Measurements from ENCODE around the gene CWC22.

Gene CWC22

DNA sequence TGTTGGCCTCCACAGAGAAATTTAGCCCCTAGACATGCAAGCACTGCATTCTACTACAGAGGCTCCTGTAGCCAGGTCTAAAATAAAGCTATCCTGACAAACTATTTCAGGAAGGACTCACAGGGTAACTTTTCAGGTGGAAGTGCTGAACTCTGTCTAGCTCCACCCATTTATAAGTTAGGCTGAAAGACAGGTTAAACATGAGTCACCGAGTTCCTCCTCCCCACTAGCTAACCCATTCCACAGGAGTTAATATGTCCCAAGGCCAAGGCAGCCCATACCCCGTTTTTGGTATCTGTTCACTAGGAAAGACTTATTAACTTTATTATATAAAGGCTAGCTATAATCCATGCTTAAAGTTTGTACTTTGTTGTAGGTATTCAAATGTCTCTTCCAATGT, 3.5 kb downstream of the CWC22 start:
- TF ChIP-seq, protein P1, sequence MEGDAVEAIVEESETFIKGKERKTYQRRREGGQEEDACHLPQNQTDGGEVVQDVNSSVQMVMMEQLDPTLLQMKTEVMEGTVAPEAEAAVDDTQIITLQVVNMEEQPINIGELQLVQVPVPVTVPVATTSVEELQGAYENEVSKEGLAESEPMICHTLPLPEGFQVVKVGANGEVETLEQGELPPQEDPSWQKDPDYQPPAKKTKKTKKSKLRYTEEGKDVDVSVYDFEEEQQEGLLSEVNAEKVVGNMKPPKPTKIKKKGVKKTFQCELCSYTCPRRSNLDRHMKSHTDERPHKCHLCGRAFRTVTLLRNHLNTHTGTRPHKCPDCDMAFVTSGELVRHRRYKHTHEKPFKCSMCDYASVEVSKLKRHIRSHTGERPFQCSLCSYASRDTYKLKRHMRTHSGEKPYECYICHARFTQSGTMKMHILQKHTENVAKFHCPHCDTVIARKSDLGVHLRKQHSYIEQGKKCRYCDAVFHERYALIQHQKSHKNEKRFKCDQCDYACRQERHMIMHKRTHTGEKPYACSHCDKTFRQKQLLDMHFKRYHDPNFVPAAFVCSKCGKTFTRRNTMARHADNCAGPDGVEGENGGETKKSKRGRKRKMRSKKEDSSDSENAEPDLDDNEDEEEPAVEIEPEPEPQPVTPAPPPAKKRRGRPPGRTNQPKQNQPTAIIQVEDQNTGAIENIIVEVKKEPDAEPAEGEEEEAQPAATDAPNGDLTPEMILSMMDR (IDR thresholded peaks at IDR 0.05; ENCODE audit: borderline replicate concordance, insufficient read depth, low read depth, low read length): no peak
- H3K4me3 ChIP-seq (ENCODE audit: low read depth, low read length): no peak overlapping the region

DNA sequence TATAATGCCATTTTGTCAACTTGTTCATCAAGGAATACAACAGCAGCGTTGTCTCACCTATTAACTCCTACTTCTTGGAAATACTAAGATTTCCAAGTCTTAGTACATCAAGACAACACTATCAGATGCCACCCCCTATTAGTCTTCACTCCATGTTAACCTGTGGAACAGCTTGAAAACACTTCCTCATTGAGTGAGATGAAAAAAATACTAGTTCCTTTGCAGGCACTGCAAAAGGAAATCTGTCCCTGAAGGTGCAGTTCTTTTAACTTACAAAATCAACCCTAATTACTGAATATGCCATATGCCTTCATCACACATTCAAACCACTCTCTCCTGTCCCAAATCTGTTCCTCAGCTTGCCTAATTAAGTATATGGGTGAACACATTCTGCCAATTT, 4.0 kb downstream of the CWC22 start:
- H3K4me3 ChIP-seq (ENCODE audit: low read depth, low read length): no peak overlapping the region
- TF ChIP-seq, protein P1 (IDR thresholded peaks at IDR 0.05; ENCODE audit: borderline replicate concordance, insufficient read depth, low read depth, low read length): no peak

DNA sequence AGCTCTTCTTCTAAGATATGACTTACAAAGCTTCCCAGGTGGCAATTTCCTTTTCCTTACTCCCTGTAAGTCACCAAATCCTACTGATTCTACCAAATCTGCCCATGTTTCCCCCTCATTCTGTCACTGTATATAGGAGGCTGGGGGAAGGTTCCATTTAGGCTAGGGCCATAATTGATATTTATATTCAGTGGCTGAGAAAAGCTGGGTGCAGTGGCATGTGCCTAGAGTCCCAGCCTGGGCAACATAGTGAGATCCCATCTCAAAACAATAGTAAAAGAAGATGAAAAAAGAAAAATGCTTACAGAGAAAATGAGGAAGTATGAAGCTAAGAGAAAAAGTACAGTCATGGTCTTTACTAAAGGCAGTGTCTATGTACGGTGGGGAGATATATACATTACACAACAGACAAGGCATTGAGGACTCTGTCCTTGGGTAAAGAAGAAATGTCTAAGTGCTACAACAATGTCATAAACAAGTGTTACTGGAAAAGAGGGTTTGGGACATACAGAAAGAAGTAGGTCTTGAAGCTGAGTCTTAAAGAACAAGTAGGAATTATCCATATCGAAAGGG, 4.8 kb downstream of the CWC22 start:
- H3K4me3 ChIP-seq (ENCODE audit: low read depth, low read length): no peak overlapping the region
- TF ChIP-seq, protein P1 (IDR thresholded peaks at IDR 0.05; ENCODE audit: borderline replicate concordance, insufficient read depth, low read depth, low read length): no peak

DNA sequence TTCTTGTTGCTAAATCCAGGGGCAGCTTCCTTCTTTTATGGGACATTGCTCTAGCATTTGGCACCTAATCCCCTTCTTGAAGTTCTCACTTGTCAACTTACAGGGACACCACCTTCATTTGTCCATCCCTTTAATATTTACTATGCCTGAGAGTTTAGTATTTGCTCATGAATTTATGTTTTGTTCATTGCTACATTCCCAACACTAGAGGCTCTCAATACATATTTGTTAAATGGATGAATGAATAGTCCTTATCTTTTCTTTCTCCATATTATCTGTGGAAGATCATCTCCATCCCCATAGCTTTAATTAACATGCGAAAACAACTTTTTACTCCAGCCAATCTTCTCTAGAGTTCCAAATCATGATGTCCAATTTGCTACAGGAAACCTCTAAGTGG, 5.4 kb downstream of the CWC22 start:
- TF ChIP-seq, protein P1 (IDR thresholded peaks at IDR 0.05; ENCODE audit: borderline replicate concordance, insufficient read depth, low read depth, low read length): no peak
- no peak overlapping the region for H3K4me3 ChIP-seq (ENCODE audit: low read depth, low read length)

DNA sequence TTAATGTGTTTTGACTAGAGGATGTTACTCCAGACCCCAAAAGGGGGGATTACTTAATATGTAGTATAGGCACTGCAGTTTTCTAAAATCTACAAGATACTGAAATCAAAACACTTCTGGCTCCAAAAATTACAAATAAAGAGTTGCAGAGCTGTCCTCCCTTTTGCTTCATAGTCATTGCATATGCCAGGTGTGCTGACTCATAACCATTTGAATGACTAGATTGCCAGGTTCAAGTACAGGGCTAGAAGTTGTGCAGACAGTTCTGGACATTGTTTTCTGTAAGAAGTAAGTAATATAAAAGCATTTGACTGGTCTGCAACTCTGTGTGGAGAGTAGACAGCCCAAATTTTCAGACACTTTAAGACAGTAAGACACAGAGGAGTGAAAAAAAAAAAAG, 6.7 kb downstream of the CWC22 start:
- TF ChIP-seq, protein P1 (IDR thresholded peaks at IDR 0.05; ENCODE audit: borderline replicate concordance, insufficient read depth, low read depth, low read length): no peak
- H3K4me3 ChIP-seq (ENCODE audit: low read depth, low read length): no peak overlapping the region

DNA sequence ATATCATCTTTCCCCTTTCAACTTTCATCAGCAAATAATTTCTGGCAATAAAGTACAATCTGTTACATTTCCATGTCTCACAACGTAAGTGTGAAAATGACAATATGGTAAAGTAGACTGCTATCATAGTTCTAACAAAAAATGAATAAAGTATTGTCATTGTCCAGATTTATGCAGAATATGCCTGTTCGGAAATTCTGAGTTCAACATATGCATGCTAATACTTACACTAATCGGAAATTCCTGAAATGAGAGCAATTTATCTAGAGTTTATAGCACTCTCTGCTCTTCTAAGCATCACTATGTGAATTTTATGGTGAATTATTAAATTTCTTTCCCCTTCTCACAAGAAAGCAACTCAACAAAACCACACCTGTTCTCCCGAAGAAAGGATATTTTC, 8.1 kb downstream of the CWC22 start:
- no peak overlapping the region for H3K4me3 ChIP-seq (ENCODE audit: low read depth, low read length)
- TF ChIP-seq, protein P1 (IDR thresholded peaks at IDR 0.05; ENCODE audit: borderline replicate concordance, insufficient read depth, low read depth, low read length): no peak

DNA sequence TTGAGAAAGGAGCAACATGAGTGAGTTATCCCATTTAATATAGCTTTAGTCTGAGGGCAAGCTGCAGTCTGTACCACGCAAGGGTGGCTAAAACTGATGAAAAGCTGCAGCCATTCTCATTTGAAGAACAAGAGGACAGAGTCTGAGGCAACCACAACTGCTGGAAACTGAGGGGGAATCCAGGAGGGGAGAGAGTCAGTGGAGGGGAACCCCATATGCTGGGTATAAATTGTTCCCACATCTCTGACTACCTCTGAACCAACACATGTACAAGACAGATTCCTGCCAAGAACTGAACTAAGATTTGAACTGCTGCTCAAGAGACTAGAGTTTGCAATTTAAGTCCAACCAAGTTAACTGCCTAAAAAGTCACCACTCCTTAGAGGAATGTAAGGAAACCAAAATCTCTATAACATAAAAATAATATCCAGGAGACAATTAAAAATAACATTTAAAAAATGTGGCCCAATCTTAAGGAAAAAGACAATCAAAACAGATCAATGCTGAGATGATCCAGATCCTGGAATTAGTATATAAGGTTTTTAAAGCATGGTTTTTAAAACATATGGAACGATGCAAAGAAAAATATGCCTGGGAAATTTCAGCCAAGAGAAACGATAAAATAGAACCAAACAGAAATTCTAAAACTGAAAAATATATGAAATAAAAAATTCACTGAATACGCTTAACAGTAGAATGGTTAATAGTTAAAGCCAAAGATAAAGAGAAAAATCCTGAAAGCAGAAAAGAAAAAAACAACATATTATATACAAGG, 11.2 kb downstream of the CWC22 start:
- H3K4me3 ChIP-seq (ENCODE audit: low read depth, low read length): no peak overlapping the region
- TF ChIP-seq, protein P1 (IDR thresholded peaks at IDR 0.05; ENCODE audit: borderline replicate concordance, insufficient read depth, low read depth, low read length): no peak

Data from GM12875 (cell line).